Cortex of kidney (tissue), 1 donor: ENCODE data around the gene AFF2.

Experiments used
- DNase-seq: peaks from one replicate; lab custom pipeline; 2025; lab: John Stamatoyannopoulos, UW

The AFF2 gene

GRCh38 chrX:148926371-148926770, 426.0 kb downstream of the AFF2 start:
- DNase-seq = no peak

- DNase-seq = no peak
Observed at GRCh38 chrX:148928811-148929210, 428.4 kb downstream of the AFF2 start.

- DNase-seq = no peak
Observed at GRCh38 chrX:148929686-148930085, 429.3 kb downstream of the AFF2 start.

- DNase-seq = no peak
Observed at GRCh38 chrX:148930206-148930729, 429.9 kb downstream of the AFF2 start.

GRCh38 chrX:148933881-148934280, 433.5 kb downstream of the AFF2 start:
- no peak for DNase-seq

- no peak for DNase-seq
Observed at GRCh38 chrX:148938348-148938747, 437.9 kb downstream of the AFF2 start.

GRCh38 chrX:148940411-148940996, 440.1 kb downstream of the AFF2 start:
- DNase-seq = no peak

GRCh38 chrX:148942754-148943153, 442.3 kb downstream of the AFF2 start:
- DNase-seq = no peak

GRCh38 chrX:148947399-148947975, 447.1 kb downstream of the AFF2 start:
- DNase-seq = no peak

- DNase-seq = no peak
Observed at GRCh38 chrX:148956352-148956751, 455.9 kb downstream of the AFF2 start.

- DNase-seq = no peak
Observed at GRCh38 chrX:148958901-148959300, 458.5 kb downstream of the AFF2 start.

GRCh38 chrX:148960060-148960459, 459.6 kb downstream of the AFF2 start:
- no peak for DNase-seq

- DNase-seq = no peak
Observed at GRCh38 chrX:148961985-148962384, 461.6 kb downstream of the AFF2 start.

GRCh38 chrX:148976571-148977400, 476.4 kb downstream of the AFF2 start:
- DNase-seq = no peak

GRCh38 chrX:148979786-148980185, 479.4 kb downstream of the AFF2 start:
- no peak for DNase-seq

- no peak for DNase-seq
Observed at GRCh38 chrX:148984238-148984637, 483.8 kb downstream of the AFF2 start.

- DNase-seq = no peak
Observed at GRCh38 chrX:148991502-148991901, 491.1 kb downstream of the AFF2 start.

- no peak for DNase-seq
Observed at GRCh38 chrX:148995661-148996060, 495.2 kb downstream of the AFF2 start.

- DNase-seq = no peak
Observed at GRCh38 chrX:149002320-149002719, 501.9 kb downstream of the AFF2 start.

GRCh38 chrX:149003863-149004660, 503.6 kb downstream of the AFF2 start:
- no peak for DNase-seq

- no peak for DNase-seq
Observed at GRCh38 chrX:149004936-149005335, 504.5 kb downstream of the AFF2 start.

- DNase-seq = no peak
Observed at GRCh38 chrX:149006235-149006634, 505.8 kb downstream of the AFF2 start.
